ENCODE data around the gene IL23R. TPM values are rescaled to one million over a fixed set of nuclear protein-coding genes. Genes with fewer than 3 reads are reported as not detected.

IL23R gene
- total and polyA plus RNA-seq, 2 of the 8 experiments (the other 6 are each of a cell fraction or from before 2014, with no cell fraction given), result not detected

DNA sequence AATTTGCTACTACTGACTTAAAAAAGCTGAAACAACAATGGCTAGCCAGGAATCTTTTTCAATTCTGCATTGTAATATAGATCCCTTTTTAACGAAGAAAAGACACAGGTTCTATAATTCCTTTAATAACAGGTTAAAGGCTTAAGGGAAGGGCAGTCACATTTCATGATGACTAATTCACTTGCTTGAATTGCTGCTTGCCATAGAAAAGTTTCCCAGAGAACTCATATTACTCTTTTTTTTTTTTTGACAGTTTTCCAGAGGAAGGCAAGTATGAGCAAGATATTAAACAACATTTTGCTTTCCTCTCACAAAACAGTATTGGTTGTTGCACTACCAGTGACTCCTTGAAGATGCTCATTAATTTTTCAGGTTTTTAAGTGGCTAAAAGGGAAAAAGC, 60.9 kb downstream of the IL23R start (continued):
- TF ChIP-seq BCL11A (IDR thresholded peaks at IDR 0.05; ENCODE audit: low read depth in 2 of 2, low read length in 2 of 2) (no peak), EGR1 (IDR thresholded peaks at IDR 0.05; ENCODE audit: borderline replicate concordance, low read depth, low read length) (no peak), BRCA1 (IDR thresholded peaks at IDR 0.05; ENCODE audit: low read depth, low read length) (no peak), TEAD4 (IDR thresholded peaks at IDR 0.05; ENCODE audit: low read depth, low read length) (no peak), EP300 (IDR thresholded peaks at IDR 0.05; ENCODE audit: borderline replicate concordance in 1 of 2, low read depth in 2 of 2, low read length in 2 of 2) (no peak), CREB1 (IDR thresholded peaks at IDR 0.05) (no peak), RBBP5 (IDR thresholded peaks at IDR 0.05; ENCODE audit: borderline replicate concordance, low read depth, low read length) (no peak), TAF7 (optimal IDR thresholded peaks at IDR 0.05; ENCODE audit: borderline replicate concordance, low read depth, low read length) (no peak)

Data from H1 (cell line).